GM10847 (cell line): ENCODE results near the gene PPP4R3A.

Experiments
- POLR2A ChIP-seq: IDR thresholded peaks from 2 replicates; pipeline ENCODE4 v1.6.1; 2011; ENCODE audit not compliant: insufficient read length; ENCODE audit errors: extremely low read depth

PPP4R3A gene

GRCh38 chr14:91417983-91418386 lies 92.1 kb downstream of the PPP4R3A start:
- TF ChIP-seq POLR2A: peak; percentile 5

DNA sequence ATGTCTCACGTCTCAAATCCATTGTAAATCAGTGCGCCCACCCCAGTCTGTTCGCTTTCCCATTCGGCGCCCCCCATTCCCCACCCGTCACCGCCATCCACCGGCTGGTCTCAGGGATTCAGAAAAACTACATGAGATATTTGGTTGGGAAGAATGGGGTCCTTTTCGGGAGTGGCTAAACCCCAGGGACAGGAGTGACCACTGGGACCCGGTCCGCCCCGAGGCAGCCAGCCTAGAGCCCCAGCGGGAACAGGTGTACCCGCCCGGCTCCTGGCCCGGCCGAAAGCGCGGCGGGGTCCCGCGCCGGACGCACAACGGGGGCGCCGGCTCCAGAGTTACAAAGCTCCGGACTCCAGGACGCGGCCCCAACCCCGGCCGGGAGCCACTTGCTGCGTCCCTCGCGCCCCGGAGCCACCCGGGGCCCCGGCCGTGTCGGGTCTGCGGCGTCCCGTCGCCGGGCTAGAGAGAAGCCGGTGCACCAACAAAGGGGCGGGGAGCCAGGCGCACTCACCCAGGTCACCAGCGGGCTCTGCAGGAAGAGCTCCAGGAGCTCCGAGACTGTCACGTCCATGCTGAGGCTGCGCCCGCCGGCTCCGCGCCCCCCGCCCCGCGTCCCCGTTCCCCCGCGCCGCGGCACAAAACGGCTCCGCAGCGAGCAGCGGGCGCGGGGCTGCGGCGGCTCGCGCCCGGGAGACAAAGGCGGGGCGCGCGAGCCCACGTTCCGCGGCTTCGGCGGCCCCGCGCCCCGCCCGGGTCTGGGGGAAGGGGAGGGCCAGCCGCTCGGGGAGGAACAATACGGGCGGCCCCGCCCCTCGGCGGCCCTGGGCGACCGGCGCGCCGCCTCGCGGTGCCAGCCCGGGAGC lies 92.8 kb downstream of the PPP4R3A start, which contains the start of gene CCDC88C:
CCDC88C (minus strand) TSS at position 701 of the 863 bp plus-strand sequence; CDS start at position 571, 130 bp downstream.
- peak; percentile 19 for TF ChIP-seq POLR2A

DNA sequence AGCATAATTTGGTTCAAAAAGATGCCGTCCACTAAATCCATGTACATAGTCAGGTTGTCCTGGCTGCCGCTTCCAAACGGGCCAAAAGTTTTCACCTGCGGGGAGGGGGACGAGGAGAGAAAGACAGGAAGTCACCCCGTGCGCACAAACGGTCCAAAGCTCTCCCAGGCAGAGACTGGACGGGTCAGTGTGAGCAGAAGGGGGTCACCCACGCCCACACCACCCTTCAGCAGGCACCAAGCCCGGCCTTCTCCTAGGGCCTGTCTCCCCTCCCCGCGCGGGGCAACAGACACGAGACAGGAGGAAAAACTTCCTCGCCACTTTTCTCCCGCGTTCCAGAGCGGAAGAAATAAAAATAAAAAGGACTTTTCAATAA lies 93.4 kb downstream of the PPP4R3A start:
- TF ChIP-seq POLR2A: no peak

DNA sequence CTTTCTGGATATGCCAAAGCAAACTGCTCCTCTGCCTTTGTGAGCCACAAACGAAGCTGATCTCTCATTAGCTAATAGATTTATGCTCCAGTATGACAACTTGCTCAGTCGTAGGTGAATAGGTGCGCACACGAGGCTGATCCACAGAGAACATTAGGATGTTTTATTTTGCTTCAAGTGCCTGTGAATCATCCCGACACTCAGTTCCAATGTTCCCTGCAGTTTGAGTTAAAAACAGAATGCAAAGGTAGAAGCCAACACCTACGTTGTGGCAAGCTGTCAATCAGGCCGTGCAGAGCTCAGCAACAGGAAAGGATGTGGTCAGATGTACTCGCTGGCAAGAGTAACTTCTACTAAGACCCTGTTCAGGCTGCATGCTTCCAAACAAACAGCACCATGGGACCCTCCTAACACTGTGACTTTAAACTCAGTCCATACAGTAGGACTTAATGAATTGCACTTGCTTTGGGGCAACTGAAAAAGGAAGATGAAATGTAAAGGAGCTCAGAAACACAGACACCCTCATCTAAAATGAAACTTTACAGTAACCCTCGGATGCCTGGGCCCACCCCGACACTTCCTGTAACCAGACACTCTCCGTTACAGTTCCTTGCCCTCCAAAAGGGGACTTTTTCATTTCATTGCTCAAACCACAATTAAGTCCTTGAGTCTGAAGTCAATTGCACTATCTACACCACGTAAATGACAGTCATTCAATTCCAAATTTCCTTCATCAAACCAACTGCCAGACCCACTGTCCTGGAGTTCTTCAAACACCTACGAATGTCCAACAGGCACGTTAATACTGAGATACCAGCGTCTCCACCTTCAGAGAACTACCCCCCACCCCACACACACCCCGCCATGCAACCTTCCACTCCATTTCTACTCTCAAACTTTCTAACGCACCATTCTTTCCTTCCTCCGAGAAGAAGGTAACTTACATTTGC lies 94.0 kb downstream of the PPP4R3A start:
- peak; percentile 8 for TF ChIP-seq POLR2A

- no peak for TF ChIP-seq POLR2A
Measured at GRCh38 chr14:91414475-91414833, 95.7 kb downstream of the PPP4R3A start.

GRCh38 chr14:91413547-91414474 lies 96.3 kb downstream of the PPP4R3A start:
- TF ChIP-seq POLR2A: no peak

DNA sequence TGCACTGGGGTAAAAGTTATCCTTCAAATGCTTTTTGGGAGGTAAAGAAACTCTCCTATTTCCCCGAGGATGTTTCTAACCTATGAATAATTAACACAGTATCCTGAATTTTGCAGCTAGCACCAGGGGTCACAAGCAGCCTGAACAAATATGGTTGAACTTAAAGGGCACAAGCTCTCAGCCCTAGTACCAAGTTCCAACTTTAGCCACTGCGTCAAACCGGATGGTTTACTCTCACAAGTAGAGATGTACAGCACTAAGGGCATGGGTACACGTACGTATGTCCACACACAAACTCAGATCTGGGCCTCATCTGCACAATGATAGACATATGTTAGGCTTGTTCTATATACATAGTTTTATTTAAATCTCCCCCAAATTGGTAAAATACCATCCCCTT lies 97.2 kb downstream of the PPP4R3A start:
- TF ChIP-seq POLR2A: no peak

DNA sequence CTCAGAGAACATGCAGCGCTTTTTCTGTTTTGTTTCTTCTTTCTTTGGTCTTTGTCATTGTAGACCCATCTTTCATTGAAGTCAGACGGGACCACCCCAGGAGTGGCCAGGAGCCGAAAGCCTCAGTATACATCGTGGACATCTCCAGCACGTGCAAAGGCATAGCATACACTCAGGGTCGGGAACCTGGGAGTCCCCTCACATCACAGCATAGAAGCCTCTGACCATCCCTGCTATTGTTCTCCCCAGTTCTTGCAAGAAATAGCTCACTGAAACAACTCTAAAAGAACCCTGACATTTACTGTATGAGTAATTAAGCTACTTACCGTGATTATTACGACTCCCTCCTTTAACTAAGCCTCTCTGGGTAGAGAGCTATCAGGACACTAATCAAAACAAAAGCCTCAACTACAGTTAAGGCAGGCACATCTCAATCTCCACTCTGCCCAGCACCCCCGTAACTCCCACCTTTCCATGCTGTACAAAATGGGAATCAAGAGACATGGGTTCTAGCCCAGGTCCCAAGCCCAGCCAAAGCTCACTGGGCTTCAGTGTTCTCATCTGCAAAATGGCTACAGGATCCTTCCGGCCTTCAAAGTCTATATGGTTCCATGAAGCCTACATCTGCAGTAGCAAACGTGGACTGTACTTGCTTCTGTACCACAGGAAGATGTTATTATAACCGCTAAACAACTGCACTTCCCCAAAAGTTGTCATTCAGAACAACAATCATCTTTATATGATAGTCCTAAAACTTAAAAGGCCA lies 99.2 kb downstream of the PPP4R3A start:
- no peak for TF ChIP-seq POLR2A

GRCh38 chr14:91409928-91410718 lies 100.0 kb downstream of the PPP4R3A start:
- TF ChIP-seq POLR2A: no peak
